Inflammatory macrophage treated with lipopolysaccharide for 1 hour (primary cell): ENCODE measurements around the gene BBS10.
"Not testable (repeated sequence)": the region's sequence is repeated elsewhere in the genome, so short reads cannot be mapped to it uniquely, and the experiment has no call there.

ENCODE experiments used
- DNase-seq, 2 donors: peaks; one replicate each; pipeline ENCODE4 v3.0.0-alpha.2; 2020 to 2022

The BBS10 gene

DNA sequence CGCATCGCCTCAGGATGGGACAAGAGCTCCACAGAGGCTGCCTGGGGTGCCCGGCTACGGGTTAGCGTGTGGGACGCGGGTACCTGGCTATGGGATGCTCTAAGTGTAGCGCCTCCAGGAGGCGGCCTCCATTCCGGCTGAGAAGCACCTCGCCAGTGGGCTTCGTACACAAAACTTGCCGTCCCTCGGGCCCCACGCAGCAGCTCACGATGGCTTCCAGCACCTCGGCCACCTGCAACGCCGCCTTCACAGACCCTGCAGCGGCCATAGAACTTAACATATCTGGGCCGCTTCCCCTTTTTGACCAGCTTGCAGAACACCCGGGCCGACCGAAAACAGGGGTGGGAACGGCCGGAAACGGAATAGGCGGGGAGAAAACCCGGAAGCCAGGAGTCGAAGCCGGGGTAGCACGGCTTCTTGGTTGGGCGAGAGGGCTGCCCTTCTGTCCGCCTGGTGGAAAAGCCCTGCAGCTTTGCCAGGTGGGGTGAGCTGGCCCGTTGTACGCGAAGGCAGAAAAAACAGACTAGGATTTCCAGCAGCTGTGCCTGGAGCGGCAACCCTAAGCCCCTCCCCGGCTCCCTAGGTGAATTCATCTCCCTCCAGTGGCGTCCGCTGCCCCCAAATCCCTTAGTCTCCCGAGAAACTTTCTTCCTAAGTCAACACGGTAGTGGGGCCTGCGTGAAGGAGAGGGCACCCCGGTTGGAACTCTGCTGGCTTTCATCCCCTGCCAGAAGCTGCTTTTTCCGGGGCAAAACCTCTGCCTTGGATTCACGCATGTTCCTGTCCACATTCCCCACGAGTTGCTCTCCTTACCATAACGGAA is at the start of gene BBS10:
Gene BBS10, minus strand, starts transcription at position 337 of the 823 bp plus-strand sequence. Its CDS starts 57 bp downstream, at position 280.
- peak; percentile 89 to 91 for DNase-seq

- DNase-seq, result no peak
These were observed 43.2 kb upstream of the BBS10 start for GRCh38 chr12:76391461-76391860.

DNA sequence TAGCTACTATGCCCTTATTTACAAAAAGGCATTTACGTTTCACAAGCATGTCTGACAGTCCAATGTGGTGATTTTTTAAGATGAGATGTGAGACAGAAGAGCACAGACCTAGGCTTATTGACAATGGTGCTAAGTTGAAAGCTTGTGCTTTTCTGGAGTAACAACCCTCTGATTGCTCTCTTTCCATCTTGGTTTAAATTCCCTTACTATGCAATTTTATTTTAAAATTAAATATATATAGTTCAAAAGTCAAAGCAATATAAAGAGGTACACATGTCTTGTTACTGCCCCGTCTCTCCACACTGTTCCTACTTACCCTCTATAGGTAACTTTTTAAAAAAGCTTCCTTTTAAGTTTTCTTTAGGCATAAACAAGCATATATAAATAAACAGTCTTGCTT is 39.4 kb upstream of the BBS10 start:
- DNase-seq, result no peak

GRCh38 chr12:76384560-76384959 is 36.3 kb upstream of the BBS10 start:
- DNase-seq, result no peak

DNA sequence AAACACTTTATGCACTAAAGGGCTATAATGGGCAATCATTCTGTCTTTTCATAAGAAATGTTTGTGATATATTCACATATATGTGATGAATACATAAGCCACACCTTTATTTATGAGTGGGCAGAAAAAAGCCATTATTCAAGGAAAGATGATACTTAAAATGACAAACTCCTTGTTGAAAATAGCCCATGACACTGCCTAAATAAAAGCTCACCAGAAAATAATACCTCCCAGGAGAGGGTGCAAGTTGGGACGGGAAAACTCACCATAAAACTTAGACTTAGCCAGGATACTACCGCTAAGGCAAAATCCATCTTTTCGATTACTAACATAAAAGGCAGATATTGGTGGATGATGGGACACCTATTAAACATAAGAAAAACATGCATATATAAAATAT is 35.8 kb upstream of the BBS10 start:
- DNase-seq, result no peak

DNA sequence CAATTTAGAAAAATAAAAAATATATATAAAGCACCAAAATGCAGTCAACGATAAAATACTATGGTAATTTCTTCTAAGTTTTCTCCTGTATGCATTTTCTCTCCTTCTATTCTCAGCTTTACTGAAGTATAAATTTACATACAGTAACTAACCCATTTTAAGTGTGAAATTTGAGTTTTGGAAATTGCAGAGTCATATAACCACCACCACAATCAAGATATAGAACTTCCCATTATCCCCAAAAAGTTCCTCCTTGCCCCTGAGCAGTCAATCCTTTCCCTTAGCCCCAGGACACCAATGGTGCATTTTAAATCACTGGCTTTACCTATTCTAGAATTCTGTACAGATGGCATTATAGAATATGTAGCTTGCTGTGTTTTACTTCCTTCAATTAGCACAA is 31.0 kb upstream of the BBS10 start:
- no peak for DNase-seq

DNA sequence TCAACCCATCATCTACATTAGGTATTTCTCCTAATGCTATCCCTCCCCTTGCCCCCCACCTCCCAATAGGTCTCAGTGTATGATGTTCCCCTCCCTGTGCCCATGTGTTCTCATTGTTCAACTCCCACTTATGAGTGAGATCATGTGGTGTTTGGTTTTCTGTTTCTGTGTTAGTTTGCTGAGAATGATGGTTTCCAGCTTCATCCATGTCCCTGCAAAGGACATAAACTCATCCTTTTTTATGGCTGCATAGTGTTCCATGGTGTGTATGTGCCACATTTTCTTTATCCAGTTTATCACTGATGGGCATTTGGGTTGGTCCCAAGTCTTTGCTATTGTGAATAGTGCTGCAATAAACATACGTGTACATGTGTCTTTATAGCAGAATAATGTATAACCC is 28.7 kb upstream of the BBS10 start:
- not testable (repeated sequence) for DNase-seq

- no peak for DNase-seq
These were observed 27.7 kb upstream of the BBS10 start for GRCh38 chr12:76375939-76376338.

GRCh38 chr12:76375470-76375869 is 27.3 kb upstream of the BBS10 start:
- no peak for DNase-seq

- no peak for DNase-seq
These were observed 26.3 kb upstream of the BBS10 start for GRCh38 chr12:76374386-76375020.

DNA sequence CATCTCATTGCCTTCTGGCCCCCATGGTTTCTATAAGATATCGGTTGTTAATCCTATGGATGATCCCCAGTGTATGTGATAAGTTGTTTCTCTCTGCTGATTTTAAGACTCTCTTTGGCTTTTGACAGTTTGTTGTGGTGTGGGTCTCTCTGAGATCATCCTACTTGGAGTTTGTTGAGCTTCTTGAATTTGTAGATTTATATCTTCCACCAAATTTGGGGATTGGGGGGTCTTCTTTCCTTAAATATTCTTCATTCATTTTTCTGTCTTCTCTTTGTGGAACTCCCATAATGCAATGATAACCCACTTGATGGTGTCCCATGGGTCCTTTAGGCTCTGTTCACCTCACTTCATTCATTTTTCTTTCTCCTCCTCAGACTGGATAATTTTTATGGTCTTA is 20.0 kb upstream of the BBS10 start:
- no peak for DNase-seq

GRCh38 chr12:76366163-76366562 is 17.9 kb upstream of the BBS10 start:
- no peak for DNase-seq

DNA sequence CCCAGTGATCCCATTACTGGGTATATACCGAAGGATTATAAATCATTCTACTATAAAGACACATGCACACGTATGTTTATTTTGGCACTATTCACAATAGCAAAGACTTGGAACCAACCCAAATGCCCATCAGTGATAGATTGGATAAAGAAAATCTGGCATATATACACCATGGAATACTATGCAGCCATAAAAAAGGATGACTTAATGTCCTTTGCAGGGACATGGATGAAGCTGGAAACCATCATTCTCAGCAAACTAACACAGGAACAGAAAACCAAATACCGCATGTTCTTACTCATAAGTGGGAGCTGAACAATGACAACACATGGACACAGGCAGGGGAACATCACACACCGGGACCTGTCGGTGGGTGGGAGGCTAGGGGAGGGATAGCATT is 15.9 kb upstream of the BBS10 start:
- DNase-seq, result not testable (repeated sequence)

GRCh38 chr12:76360316-76360715 is 12.1 kb upstream of the BBS10 start:
- no peak for DNase-seq

DNA sequence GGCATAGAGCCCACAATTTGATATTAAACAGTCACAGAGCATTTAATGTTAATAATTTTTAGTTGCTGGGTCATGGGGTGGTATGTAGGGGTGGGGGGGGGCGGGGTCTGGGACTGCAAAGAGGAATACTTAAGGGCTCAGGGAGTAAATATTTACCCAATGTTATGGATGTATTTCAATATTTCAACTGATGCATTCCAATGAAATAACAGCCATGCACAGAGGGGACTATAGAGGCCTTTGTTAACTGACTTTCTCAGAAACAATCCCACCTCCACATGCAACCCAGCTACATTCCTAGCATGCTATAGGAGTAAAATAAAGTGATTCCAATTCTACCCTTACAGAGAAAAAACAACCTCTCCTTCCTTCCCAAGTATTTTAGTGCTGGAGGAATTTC is 7.9 kb upstream of the BBS10 start:
- DNase-seq, result no peak

- peak; percentile 66 to 72 for DNase-seq
These were observed 1.3 kb downstream of the BBS10 start for GRCh38 chr12:76346798-76347420.

DNA sequence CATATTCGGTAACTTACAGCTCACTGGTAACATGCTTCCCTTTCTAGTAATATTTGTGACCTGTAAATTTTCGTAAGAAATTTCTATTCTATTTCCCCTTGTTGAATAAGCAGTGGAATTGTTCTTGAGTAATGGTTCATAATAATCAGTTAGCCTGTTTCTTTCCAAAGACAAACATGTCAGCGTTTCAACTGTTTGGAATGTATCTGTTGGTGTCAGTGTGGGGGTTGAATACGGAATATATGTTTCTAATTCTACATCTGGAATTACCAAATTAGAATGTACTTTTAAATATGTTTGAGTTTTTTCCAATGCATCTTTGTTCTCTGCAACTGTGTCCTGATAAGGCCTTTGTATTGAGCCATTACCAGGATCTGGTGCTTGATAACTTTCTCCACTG is 2.0 kb downstream of the BBS10 start:
- peak in 1 of 2 donors; percentile 61 for DNase-seq

DNA sequence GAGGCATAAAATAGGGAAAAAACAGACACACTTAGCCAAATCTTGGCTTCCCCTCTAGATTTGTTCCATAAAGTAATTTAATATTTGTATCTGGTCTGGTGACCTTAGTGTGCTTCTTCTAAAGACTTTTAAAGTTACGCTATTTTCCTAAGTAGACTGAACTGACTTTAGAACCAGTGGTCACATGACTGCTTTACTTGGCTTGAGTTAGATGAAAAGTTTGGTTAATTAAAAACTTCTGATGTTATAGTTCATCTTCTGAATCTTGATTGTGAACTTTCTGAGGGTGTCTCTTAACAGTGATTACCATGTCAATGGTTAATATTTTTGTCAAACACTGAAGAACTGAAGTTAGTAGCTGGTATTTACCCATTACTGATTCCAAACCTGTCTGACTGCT is 2.6 kb downstream of the BBS10 start:
- no peak for DNase-seq

DNA sequence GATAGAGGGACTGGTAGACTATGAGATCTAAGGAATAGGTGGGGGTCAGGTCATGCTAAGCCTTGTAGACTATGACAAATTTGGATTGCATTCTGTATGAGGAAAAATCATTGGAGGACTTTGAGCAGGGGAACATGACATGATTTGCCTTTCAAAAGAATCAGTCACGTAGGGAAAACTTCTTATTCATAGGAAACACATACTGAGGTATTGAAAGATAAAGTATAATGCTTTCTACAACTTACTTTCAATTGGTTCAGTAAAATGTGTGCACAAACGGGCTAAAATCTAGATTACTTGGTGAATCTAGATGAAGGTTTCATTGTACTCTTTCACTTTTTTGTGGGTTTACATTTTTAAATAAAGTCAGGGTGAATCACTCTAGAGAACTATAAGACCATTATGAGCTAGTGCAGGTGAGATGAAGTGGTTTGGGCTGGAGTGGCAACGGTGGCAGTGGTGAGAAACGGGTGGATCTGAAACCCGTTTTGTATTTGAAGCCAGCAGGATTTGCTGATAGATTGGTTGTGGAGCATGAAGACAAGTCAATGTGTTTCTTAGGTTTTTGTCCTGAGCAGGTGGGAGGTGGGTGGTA is 6.7 kb downstream of the BBS10 start:
- no peak for DNase-seq

DNA sequence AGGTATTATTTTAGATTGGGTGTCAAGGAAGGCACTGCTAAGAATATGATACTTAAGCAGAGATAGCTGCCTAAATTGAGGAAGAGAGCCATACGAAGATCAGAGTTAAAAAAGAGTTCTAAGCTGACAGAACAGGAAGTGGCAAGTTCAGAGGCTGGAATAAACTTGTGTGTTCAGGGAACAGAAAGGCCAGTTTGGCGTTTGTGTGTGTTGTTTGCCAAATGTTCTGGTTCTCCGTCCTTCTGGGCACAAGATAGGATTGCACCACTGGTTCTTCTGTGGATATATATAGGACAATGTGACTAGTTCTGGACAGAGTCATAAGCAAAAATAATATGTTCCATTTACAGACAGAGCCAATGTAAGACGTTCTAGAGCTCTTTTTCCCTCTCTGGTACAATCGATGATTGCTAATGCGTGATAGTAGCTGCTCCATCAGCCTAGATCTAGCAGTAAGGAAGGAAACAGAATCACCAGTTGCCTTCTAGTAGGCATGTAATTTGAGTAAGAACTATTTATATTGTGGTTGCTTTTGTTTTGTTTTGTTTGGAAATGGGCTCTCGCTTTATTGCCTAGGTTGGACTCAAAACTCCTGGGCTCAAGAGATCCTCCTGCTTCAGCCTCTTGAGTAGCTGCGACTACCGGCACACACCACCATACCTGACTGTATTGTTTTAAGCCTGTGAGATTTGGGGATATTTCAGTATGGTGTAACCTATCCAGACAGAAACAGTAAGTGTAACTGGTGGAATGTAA is 7.4 kb downstream of the BBS10 start:
- peak; percentile 26 to 31 for DNase-seq

GRCh38 chr12:76337583-76337982 is 10.6 kb downstream of the BBS10 start:
- DNase-seq, result no peak

- no peak for DNase-seq
These were observed 15.6 kb downstream of the BBS10 start for GRCh38 chr12:76332606-76333005.

DNA sequence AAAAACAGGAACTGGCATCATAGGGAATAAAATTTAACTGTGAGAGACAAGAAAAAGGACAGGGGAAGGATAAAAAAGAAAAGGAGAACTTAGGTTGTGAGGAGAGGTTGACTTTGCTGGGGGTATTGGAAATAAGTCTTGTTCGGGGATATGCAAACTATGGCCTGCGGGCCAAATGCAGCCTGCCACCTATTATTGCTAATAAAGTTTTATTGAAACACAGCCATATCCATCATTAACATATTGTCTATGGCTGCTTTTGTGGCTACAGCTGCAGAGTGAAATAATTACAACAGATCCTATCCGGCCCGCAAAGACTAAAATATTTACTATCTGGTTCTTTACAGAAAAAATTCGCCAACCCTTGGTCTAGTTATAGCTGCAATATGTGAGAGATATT is 18.6 kb downstream of the BBS10 start:
- DNase-seq, result no peak
